Cerebellar cortex (tissue), 1 donor: ENCODE results near the gene TOLLIP.

Experiments used
- DNase-seq: peaks from one replicate; pipeline ENCODE4 v3.0.0-alpha.2; 2015; ENCODE audit warnings: low spot score

Gene TOLLIP

GRCh38 chr11:1231396-1232020 lies 77.9 kb downstream of the TOLLIP start:
- DNase-seq, result no peak

DNA sequence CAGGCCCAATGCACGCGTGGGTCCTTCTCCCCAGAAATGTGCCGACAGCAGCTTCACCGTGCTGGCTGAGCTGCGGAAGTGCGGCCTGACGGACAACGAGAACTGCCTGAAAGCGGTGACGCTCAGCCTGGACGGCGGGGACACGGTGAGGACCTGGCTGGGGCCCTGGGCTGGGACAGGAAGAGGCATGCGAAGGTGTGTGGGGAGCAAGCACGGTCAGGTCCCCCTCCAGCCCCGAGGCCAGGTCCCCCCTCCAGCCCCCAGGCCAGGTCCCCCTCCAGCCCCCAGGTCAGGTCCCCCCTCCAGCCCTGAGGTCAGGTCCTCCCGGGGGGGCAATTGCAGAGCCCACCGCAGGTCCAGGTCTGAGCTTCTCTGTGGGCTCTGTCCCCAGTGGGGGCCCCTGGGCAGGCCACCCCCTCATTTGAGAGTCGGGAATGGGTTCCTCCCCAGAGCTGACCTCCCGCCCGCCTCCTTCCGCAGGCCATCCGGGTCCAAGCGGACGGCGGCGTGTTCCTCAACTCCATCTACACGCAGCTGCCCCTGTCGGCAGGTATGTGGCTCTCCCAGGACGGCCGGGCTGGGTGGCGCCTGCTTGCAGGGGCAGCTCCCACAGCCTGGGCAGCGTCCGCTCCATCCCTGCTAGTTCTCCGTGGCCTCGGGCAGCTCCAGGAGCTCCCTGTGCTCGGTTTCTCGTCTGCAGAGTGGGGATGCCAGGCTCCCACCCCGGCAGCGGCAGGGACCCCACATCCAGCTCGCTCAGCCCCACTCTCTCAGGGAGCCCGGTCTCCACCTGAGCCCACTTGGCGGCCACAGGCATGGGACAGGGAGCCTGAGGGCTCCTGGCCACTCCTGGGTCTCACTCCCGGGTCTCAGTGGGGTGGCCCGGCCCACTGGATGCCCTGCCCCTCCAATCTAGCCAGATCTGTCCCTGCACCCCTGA lies 78.7 kb downstream of the TOLLIP start:
- no peak for DNase-seq

DNA sequence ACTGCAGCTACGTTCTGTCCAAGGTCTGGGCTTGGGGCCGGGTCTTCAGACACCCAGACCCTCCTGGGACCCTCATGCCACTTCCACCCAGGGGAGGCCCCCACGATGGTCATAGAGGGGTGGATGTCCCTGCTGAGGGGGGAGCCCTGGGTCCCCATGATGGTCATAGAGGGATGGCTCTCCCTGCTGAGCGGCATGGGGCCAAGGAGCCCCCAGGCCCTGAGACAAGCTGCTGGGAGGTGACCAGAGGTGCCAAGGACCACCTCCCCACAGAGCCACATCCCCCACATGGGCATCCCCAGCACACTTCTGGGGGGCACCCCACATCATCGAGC lies 79.3 kb downstream of the TOLLIP start:
- DNase-seq, result no peak

DNA sequence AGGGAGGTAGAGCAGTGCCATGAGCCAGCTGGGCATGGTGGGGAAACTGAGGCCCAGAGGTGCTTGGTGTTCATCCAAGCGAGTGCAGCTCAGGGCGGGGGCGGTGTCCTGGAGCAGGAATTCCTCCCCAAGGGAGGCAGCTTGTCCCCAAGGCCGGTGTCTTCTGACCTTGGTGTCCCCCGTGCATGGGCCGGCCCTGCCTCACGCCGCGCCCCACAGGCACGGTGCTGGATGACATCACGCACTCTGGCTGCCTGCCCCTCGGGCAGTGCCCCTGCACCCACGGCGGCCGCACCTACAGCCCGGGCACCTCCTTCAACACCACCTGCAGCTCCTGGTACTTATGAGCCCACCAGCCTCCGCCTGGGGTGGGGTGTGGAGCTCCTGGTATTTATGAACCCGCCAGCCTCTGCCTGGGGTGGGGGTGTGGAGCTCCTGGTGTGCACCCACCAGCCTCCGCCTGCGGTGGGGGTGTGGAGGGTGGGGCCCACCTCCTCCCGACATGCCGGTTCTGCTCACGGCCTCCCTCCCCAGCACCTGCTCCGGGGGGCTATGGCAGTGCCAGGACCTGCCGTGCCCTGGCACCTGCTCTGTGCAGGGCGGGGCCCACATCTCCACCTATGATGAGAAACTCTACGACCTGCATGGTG lies 79.8 kb downstream of the TOLLIP start:
- DNase-seq, result no peak

DNA sequence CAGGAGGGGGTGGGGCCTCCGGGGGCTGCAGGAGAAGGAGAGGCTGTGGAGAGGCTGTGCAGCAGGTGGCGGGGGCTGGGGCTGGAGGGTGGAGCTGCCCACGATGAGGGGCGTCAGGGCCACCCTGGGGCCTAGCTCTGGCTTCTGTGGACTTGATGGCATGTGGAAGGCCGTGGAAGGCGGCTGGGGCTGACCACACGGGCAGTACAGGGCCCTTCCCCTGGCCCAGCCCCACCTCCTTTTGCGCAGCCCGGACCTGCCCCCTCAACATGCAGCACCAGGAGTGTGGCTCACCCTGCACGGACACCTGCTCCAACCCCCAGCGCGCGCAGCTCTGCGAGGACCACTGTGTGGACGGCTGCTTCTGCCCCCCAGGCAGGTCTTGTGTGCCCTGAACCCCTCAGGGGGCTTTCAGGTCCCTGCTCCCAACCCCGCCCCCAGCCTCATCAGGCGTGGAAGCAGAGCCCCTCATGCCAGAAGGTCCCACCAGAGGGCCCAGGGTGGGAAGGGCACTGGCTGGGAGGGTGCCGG lies 80.4 kb downstream of the TOLLIP start:
- DNase-seq, result no peak

- no peak for DNase-seq
Observed at GRCh38 chr11:1228101-1228821, 81.2 kb downstream of the TOLLIP start.

- DNase-seq, result no peak
Observed at GRCh38 chr11:1227551-1228100, 81.8 kb downstream of the TOLLIP start.

DNA sequence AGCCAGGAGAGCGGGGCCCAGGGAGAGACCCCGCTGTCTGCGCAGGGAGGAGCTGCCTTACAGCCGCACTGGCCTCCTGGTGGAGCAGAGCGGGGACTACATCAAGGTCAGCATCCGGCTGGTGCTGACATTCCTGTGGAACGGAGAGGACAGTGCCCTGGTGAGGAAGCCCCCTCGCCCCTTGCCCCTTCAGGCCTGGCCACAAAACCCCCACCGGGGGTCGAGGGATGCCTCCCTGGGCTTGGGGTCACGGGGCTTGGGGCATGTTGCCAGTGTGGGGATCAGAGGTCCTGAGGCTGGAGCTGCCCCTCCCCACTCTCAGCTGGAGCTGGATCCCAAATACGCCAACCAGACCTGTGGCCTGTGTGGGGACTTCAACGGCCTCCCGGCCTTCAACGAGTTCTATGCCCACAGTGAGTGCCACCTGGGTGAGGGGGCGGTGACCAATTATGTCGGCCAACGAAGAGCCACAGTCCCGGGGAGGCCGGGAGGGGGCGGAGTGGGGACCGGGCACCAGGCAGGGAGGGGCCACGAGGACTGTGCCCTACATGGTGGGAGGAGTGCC lies 82.4 kb downstream of the TOLLIP start:
- DNase-seq, result no peak

GRCh38 chr11:1226226-1226985 lies 83.0 kb downstream of the TOLLIP start:
- no peak for DNase-seq

DNA sequence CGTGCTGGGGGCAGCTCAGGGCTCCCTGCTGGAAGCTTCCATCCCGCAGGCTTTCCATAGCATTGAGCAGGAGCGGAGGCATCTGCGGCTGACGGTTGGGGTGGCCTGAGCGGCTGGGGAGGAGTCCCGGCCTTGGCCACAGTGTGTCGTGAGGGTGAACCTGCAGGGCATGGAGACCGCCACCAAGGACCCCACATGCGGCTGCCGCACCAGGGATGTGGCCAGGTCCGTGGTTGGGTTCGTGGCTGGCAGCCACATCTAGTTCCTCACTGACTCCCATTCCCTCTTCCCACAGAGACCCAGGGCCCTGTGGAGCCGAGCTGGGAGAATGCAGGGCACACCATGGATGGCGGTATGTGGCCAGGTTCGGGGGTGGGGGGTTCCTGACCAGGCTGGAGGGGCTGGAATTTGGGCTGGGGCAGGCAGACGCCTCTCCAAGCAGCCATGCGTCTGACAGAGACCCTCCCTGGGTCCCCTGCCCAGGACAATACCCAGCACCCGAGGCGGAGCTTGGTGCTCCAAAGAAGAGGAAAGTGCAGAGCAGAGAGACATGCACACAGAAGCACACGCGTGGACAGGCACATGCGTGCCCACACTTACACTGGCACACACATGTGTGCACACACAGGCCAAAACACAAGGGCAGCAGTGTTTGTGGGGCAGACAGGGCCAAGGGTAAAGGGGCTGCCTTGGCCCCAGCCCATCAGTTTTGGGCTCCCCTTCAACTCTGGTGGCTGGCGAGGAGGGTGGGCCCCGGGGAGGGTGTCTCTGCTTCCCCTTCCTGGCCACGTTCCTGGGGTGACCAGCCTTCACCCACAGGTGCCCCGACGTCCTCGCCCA lies 83.8 kb downstream of the TOLLIP start:
- no peak for DNase-seq

DNA sequence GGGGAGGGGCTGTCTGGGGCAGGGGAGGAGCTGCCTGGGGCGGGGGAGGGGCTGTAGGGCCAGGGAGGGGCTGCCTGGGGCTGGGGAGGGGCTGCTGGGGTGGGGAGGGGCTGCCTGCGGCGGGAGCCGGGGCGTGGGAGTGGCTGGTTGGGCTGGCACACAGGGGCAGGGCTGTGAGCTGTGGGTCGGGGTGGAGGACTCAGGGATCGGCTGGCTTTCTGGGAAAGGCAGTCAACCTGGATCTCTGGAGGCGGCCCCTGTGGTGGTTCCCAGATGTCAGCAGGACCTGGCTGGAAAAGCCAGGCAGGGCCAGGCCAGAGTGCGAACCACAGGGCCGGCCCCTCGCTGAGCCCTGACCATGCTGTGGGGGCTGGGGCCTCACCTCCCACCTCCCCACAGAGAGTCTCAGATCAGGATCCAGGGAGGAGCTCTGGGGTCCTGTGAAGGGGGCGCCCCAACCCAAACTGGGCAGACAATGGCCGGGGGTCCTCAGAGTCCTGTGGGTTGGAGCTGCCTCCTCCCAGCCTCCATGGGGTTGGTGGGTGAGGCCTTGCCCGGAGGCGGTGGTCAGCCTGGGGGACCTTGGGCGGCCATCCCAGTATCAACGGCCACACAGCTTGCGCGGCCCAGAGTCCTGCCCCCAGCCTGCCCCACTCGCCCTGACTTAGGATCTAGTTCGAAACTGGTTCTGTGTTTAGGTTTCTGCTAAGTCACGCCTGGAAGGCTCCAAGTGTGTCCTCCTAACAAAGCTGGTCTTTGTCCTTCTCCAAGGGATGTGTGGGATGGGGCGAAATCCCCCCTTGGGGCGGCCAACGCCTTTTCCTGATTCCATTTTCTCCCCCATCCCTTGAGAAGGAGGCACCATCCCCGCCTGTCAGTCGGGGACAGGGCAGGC lies 84.7 kb downstream of the TOLLIP start:
- DNase-seq, result no peak
